SH-SY5Y (cell line): Measurements from ENCODE around the gene ZNF771.

ENCODE experiments used
- GATA2 ChIP-seq: IDR thresholded peaks from 2 replicates; pipeline ENCODE4 v1.6.1; 2011; ENCODE audit warnings: mild to moderate bottlenecking, low read depth, low read length
- GATA3 ChIP-seq: IDR thresholded peaks from 2 replicates; pipeline ENCODE4 v1.6.1; 2011; ENCODE audit warnings: low read depth, mild to moderate bottlenecking, low read length, moderate library complexity

ZNF771 gene

DNA sequence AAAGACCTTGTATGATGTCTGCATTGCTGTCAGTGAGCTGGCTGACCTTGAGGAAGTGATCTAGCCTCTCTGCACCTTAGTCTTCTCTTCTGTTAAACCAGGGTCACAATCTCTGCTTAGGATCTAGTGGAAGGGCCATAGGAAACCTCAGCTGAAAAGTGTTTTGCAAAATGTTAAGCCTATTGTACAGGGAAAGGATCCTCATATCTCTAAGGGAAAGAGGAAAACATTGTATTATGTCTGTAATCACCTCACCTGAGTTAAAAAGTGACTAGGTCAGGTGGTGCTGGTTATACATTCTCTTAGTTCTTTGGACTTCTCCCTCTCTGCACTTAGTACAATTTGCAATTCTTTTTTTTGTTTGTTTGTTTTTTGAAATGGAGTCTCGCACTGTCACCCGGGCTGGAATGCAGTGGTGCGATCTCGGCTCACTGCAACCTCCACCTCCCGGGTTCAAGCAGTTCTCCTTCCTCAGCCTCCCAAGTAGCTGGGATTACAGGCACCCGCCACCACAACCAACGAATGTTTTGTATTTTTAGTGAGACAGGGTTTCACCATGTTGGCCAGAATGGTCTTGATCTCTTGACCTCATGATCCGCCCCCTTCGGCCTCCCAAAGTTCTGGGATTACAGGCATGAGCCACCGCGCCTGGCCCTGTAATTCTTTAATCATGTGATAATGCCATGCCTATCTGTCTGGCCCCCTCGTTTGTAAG lies 40.3 kb downstream of the ZNF771 start:
- TF ChIP-seq GATA3 (no peak), GATA2 (no peak)

DNA sequence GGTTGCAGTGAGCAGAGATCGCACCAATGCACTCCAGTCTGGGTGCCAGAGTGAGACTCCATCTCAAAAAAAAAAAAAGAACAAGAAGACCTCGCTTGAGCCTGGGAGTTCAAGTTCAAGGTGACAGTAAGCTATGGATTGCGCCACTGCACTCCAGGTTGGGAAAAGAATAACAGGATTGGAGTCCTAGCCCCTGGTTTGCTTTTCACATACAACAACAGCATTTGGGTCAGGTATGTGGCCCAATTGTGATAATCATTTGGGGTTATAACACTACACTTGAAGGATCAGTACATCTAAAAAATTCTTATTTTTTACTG lies 41.7 kb downstream of the ZNF771 start:
- TF ChIP-seq GATA3 = no peak
- TF ChIP-seq GATA2 = no peak

DNA sequence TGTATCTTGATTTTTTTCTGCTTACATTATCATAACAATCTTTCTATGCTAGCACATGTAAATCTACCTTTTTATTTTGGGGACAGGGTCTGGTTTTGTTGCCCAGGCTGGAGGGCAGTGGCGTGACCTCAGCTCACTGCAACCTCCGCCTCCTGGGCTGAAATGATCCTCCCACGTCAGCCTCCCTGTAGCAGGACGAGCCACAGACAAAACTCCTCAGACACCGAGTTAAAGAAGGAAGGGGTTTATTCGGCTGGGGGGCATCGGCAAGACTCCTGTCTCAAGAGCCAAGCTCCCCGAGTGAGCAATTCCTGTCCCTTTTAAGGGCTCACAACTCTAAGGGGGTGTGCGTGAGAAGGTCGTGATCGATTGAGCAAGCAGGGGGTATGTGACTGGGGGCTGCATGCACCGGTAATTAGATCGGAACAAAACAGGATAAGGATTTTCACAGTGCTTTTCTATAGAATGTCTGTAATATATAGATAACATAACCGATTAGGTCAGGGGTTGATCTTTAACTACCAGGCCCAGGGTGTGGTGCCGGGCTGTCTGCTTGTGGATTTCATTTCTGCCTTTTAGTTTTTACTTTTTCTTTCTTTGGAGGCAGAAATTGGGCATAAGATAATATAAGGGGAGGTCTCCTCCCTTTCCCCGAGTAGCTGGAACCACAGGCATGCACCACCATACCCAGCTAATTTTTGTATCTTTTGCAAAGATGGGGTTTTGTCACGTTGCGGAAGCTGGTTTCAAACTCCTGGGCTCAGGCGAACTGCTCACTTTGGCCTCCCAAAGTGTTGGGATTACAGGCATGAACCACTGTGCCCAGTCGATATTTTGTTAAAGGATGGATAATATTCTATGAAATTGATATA lies 45.5 kb downstream of the ZNF771 start:
- TF ChIP-seq GATA2 = peak; percentile 50

DNA sequence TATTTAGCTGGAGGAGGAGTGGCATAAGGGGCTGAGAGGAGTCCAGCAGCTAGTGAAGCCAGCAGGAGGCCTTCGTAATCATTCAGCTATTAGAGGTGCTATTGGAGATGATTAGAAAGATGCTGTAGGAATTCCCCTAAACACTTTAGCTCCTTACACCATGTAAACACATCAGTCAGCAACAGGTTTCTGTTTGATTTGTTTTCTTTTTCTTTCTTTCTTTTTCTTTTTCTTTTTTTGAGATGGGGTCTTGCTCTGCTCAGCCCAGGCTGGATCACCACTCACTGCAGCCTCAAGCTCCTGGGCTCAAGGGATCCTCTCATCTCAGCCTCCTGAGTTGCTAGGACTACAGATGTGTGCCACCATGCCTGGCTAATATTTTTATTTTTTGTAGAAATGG lies 48.9 kb downstream of the ZNF771 start:
- TF ChIP-seq GATA2 (no peak), GATA3 (no peak)

DNA sequence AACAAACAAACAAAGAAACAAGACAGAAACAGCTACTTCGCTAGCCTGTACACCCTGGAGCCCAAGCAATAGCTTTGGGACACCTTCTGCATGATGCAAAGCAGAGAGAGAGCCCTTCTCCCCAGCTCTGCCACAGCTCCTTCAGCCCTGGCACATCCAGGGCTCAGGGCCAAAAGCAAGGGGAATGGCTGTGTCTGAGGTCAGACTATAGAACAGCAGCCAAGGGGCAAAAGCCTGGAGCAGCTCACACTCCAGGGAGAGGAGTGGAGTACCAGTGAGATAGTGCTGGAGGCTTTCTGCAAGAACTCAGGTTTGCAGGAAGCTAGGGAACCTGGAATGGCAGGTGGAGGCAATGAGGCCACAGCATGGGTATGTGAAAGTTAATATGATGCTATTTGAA lies 49.9 kb downstream of the ZNF771 start:
- TF ChIP-seq GATA3 (no peak), GATA2 (no peak)

DNA sequence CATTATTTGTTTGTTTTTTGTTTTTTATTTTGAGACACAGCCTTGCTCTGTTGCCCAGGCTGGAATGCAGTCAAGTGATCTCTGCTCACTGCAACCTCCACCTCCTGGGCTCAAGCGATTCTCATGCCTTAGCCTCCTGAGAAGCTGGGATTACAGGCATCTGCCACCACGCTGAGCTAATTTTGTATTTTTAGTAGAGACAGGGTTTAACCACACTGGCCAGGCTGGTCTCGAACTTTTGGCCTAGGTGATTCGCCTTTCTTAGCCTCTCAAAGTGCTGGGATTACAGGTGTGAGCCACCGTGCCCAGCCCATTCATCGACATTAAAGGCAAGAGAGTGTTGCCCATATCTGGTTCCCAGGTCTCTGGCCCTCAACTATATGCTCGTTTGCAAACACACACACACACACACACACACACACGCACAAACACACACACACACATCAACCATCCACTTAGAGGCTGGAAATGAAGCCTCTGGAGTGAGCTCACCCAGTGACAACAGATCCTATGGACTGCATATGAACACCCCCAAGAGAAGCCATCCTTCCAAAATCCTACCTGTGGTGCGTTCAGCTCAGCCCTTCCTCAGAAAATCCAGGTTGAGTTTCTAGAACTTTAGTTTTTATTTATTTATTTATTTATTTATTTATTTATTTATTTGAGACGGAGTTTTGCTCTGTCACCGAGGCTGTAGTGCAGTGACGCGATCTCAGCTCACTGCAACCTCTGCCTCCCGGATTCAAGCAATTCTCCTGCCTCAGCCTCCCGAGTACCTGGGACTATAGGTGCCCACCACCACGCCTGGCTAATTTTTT lies 50.5 kb downstream of the ZNF771 start:
- TF ChIP-seq GATA3 = no peak
- no peak for TF ChIP-seq GATA2

DNA sequence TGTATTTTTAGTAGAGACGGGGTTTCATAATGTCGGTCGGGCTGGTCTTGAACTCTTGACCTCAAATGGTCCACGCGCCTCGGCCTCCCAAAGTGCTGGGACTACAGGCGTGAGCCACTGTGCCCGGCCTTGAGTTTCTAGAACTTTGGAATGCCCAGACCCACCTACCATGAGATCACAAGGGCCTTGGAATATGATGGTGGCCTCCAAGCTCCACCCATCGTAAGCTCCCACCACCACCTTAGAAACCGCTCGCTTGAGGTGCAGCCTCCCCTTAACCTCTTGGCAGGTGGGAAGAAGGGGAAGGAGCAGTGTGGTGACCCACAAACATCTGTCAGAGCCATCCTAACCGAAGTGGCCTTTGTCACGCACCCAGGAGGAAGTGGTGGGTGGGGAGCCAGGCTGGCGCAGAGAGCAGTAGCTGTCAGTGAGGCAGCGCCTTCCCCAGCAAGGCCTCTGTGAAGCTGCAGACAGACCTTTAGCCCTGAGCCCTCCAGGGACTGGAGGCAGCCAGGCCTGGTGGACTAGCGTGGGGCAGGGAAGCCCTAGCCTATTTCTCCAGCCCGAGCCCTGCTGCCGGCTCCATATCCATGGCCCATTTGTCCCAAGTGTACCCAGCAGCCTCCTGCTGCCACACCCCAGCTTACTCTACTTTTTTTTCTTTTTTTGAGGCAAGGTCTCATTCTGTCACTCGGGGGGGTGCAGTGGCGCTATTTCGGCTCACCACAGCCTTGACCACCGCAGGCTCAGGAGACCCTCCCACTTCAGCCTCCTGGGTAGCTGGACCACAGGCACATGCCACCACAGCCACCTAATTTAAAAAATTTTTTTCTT lies 51.4 kb downstream of the ZNF771 start:
- TF ChIP-seq GATA3 (no peak), GATA2 (no peak)

GRCh38 chr16:30459456-30459855 lies 52.0 kb downstream of the ZNF771 start:
- TF ChIP-seq GATA3 = no peak

DNA sequence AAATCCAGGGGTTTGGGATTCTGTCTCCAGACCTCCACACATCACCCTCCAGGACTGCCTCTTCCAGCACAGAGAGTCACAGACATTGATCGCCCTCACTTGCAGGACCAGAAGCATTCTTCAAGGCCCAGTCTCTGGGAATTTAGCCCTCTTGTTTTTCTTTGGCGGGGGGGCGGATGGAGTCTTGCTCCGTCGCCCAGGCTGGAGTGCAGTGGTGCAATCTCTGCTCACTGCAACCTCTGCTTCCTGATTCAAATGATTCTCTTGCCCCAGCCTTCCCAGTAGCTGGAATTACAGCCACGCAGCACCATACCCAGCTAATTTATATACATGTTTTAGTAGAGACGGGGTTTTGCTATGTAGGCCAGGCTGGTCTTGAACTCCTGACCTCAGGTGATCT lies 56.7 kb downstream of the ZNF771 start:
- TF ChIP-seq GATA3 = no peak
- no peak for TF ChIP-seq GATA2
